HepG2 (cell line): Measurements from ENCODE around the gene EGR1.

Experiments used
- ATF3 ChIP-seq: sonication (generic); formaldehyde crosslinking; IDR thresholded peaks from 2 replicates; pipeline ENCODE4 v1.4.0; 2020; ENCODE audit warnings: missing genetic modification reagents
- CTCF ChIP-seq: sonication (generic); formaldehyde crosslinking; IDR thresholded peaks from 2 replicates; pipeline ENCODE4 v1.5.0; 2020; ENCODE audit warnings: mild to moderate bottlenecking, missing genetic modification reagents, moderate library complexity
- ELF4 ChIP-seq: sonication (generic); formaldehyde crosslinking; IDR thresholded peaks from 2 replicates; pipeline ENCODE4 v1.5.0; 2020; ENCODE audit warnings: missing genetic modification reagents, mild to moderate bottlenecking, moderate library complexity, borderline replicate concordance
- HMGXB4 ChIP-seq, 2 experiments: sonication (generic) in 1 of 2; formaldehyde crosslinking in 1 of 2; IDR thresholded peaks; 2 replicates each; pipeline versions ENCODE4 v1.4.0 to v1.6.1; 2018 to 2020; ENCODE audit warnings: missing genetic modification reagents in 2 of 2, borderline replicate concordance in 1 of 2, low read depth in 1 of 2, mild to moderate bottlenecking in 1 of 2, missing biosample characterization in 1 of 2
- POLR2A ChIP-seq, 2 experiments: IDR thresholded peaks; 2 replicates each; pipeline ENCODE4 v1.6.1; 2011; ENCODE audit warnings: low read depth in 2 of 2, low read length in 2 of 2, mild to moderate bottlenecking in 1 of 2, moderate library complexity in 1 of 2; ENCODE audit not compliant: insufficient read depth in 1 of 2
- SP4 ChIP-seq: sonication (generic); formaldehyde crosslinking; IDR thresholded peaks from 2 replicates; pipeline ENCODE4 v1.8.1; 2023; ENCODE audit warnings: mild to moderate bottlenecking, missing genetic modification reagents
- ZBTB21 ChIP-seq: sonication (generic); formaldehyde crosslinking; IDR thresholded peaks from 2 replicates; pipeline ENCODE4 v1.4.0; 2020; ENCODE audit warnings: missing genetic modification reagents
- ZBTB49 ChIP-seq: sonication (generic); formaldehyde crosslinking; IDR thresholded peaks from 2 replicates; pipeline ENCODE4 v1.4.0; 2020; ENCODE audit warnings: missing genetic modification reagents, borderline replicate concordance
- ZNF235 ChIP-seq: sonication (generic); formaldehyde crosslinking; IDR thresholded peaks from 2 replicates; pipeline ENCODE4 v1.8.1; 2023; ENCODE audit warnings: mild to moderate bottlenecking, missing genetic modification reagents, borderline replicate concordance
- ZNF260 ChIP-seq: sonication (generic); formaldehyde crosslinking; IDR thresholded peaks from 2 replicates; pipeline ENCODE4 v1.4.0; 2020; ENCODE audit warnings: missing genetic modification reagents, low read depth, mild to moderate bottlenecking, borderline replicate concordance
- ZNF678 ChIP-seq: sonication (generic); formaldehyde crosslinking; IDR thresholded peaks from 2 replicates; pipeline ENCODE4 v1.4.0; 2020; ENCODE audit warnings: mild to moderate bottlenecking, missing genetic modification reagents

GRCh38 chr5:138498376-138498775 is 33.1 kb downstream of the EGR1 start:
- TF ChIP-seq POLR2A (IDR thresholded peaks at IDR 0.05; ENCODE audit: insufficient read depth in 1 of 2, low read depth in 2 of 2, low read length in 2 of 2) (no peak), ZBTB21 (CRISPR knock-in tag) (no peak), ZNF678 (no peak), ZBTB49 (CRISPR knock-in tag) (no peak), ZNF235 (no peak), ELF4 (no peak), SP4 (CRISPR knock-in tag) (no peak), CTCF (CRISPR knock-in tag) (no peak), HMGXB4 (CRISPR knock-in tag; IDR thresholded peaks at IDR 0.05; ENCODE audit: borderline replicate concordance in 1 of 2, low read depth in 1 of 2) (no peak), ATF3 (CRISPR knock-in tag) (no peak), ZNF260 (CRISPR knock-in tag) (no peak)
